Glutamatergic neuron (in vitro differentiated cells): ENCODE results near the gene SOWAHC. TPM values are rescaled to one million over a fixed set of nuclear protein-coding genes. Genes with fewer than 3 reads are reported as not detected.

Experiments used
- DNase-seq: peaks from one replicate; pipeline ENCODE4 v3.0.0; 2022
- H3K27ac Mint-ChIP-seq: one replicate; pipeline ENCODE4 v1.8.0; 2020; ENCODE audit warnings: mild to moderate bottlenecking, mixed read lengths, inconsistent platforms; ENCODE audit not compliant: unreplicated experiment
- H3K27me3 Mint-ChIP-seq: one replicate; pipeline ENCODE4 v1.8.0; 2020; ENCODE audit warnings: mild to moderate bottlenecking, moderate library complexity, mixed read lengths, inconsistent platforms; ENCODE audit not compliant: unreplicated experiment
- H3K36me3 Mint-ChIP-seq: one replicate; pipeline ENCODE4 v1.8.0; 2020; ENCODE audit warnings: mild to moderate bottlenecking, mixed read lengths, inconsistent platforms; ENCODE audit not compliant: unreplicated experiment
- H3K4me1 Mint-ChIP-seq: one replicate; pipeline ENCODE4 v1.8.0; 2020; ENCODE audit warnings: mild to moderate bottlenecking, low read depth, mixed read lengths, inconsistent platforms; ENCODE audit not compliant: unreplicated experiment
- H3K4me3 Mint-ChIP-seq: one replicate; pipeline ENCODE4 v1.8.0; 2020; ENCODE audit warnings: mild to moderate bottlenecking, mixed read lengths, inconsistent platforms; ENCODE audit not compliant: unreplicated experiment
- H3K9me3 Mint-ChIP-seq: one replicate; pipeline ENCODE4 v1.8.0; 2020; ENCODE audit warnings: mild to moderate bottlenecking, moderate library complexity, mixed read lengths, inconsistent platforms; ENCODE audit not compliant: unreplicated experiment
- total RNA-seq: library from RNA; stranded (reverse); fragmentation: NEBNext Ultra II Directional; extraction: Animal tissue kit (Norgen Biotek cat#: 25700); gene quantifications from one replicate; pipeline ENCODE4 v1.2.1, GENCODE V29; 2021; ENCODE audit not compliant: unreplicated experiment
- TF ChIP-seq, protein P1 (sequence below): fragments of 200-600 bp; sonication (generic); IDR thresholded peaks from one replicate; pipeline ENCODE4 v1.5.0; 2021; ENCODE audit not compliant: partially characterized antibody, unreplicated experiment

Gene SOWAHC
- total RNA-seq, 1 donor from 2014 or later, result 12.9 TPM

GRCh38 chr2:109647636-109648035 lies 33.5 kb downstream of the SOWAHC start:
- Mint-ChIP-seq H3K36me3 (no peaks in the 10 kb centered on the region), H3K4me1 (peaks cover 21% of the 10 kb centered on the region), H3K27me3 (no peaks in the 10 kb centered on the region), H3K27ac (no peak overlapping the region), H3K9me3 (peaks cover 1% of the 10 kb centered on the region), H3K4me3 (no peak overlapping the region)
- TF ChIP-seq, protein P1, sequence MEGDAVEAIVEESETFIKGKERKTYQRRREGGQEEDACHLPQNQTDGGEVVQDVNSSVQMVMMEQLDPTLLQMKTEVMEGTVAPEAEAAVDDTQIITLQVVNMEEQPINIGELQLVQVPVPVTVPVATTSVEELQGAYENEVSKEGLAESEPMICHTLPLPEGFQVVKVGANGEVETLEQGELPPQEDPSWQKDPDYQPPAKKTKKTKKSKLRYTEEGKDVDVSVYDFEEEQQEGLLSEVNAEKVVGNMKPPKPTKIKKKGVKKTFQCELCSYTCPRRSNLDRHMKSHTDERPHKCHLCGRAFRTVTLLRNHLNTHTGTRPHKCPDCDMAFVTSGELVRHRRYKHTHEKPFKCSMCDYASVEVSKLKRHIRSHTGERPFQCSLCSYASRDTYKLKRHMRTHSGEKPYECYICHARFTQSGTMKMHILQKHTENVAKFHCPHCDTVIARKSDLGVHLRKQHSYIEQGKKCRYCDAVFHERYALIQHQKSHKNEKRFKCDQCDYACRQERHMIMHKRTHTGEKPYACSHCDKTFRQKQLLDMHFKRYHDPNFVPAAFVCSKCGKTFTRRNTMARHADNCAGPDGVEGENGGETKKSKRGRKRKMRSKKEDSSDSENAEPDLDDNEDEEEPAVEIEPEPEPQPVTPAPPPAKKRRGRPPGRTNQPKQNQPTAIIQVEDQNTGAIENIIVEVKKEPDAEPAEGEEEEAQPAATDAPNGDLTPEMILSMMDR, result no peak
- DNase-seq, result no peak

DNA sequence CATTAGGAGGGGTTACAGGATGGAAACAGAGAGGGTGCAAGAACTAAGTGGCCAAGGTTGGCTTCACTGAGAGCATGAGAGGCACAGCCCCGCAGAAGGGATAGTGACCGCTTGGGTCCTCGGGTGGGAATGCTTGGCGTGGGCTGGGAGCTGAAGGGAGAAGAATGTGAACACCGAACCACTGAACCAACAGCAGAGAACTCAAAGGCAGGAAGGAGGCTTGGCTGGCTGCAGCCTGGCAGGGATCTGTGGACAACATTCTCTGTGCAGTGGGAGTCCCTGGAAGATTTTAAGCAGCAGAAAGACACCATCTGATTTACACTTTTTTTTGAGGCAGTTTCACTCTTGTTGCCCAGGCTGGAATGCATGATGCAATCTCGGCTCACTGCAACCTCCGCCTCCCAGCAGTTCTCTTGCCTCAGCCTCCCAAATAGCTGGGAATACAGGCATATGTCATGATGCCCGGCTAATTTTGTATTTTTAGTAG lies 33.9 kb downstream of the SOWAHC start:
- no peak overlapping the region for H3K27ac Mint-ChIP-seq
- H3K4me3 Mint-ChIP-seq, result no peak overlapping the region
- peaks cover 24% of the 10 kb centered on the region for H3K4me1 Mint-ChIP-seq
- peaks cover 1% of the 10 kb centered on the region for H3K9me3 Mint-ChIP-seq
- H3K36me3 Mint-ChIP-seq, result no peaks in the 10 kb centered on the region
- TF ChIP-seq, protein P1, result no peak
- no peak for DNase-seq
- no peaks in the 10 kb centered on the region for H3K27me3 Mint-ChIP-seq

GRCh38 chr2:109649736-109650695 lies 35.9 kb downstream of the SOWAHC start:
- DNase-seq, result no peak
- H3K4me3 Mint-ChIP-seq, result no peak overlapping the region
- no peaks in the 10 kb centered on the region for H3K27me3 Mint-ChIP-seq
- TF ChIP-seq, protein P1, result no peak
- H3K36me3 Mint-ChIP-seq, result no peaks in the 10 kb centered on the region
- H3K27ac Mint-ChIP-seq, result no peak overlapping the region
- H3K4me1 Mint-ChIP-seq, result peaks cover 18% of the 10 kb centered on the region
- H3K9me3 Mint-ChIP-seq, result peaks cover 1% of the 10 kb centered on the region

DNA sequence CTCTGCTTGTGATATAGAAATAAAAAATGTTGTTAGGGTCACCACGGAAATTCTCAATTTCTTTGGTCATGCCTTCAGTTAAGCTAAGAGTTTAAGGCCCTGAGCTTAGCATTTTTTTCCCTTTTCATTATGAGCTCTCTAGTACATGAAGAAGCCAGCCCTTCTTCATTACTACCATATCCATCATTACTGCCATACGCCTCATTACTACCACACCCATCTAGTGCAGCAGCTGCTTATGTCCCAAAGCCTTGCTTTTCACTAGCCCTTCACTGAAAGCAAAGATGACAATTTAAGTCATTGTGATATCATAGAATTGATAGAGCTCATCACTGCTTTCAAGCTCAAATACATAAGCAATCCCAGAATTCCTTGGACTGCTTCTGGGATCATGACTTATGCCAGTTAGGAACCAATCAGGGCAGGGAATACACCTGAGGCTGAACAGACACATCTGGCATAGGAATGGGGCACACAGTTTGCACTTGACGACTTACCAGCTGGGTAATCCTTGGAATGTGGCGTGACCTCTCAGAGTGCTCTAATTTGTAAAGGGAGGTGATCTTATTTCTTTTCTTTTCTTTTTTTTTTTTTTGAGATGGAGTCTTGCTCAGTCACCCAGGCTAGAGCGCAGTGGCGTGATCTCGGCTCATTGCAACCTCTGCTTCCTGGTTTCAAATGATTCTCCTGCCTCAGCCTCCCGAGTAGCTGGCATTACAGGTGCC lies 40.3 kb downstream of the SOWAHC start:
- Mint-ChIP-seq H3K9me3 (peaks cover 11% of the 10 kb centered on the region), H3K4me1 (peaks cover 22% of the 10 kb centered on the region), H3K27ac (no peak overlapping the region), H3K36me3 (no peaks in the 10 kb centered on the region), H3K4me3 (no peak overlapping the region), H3K27me3 (peaks cover 4% of the 10 kb centered on the region)
- TF ChIP-seq, protein P1, result no peak
- DNase-seq, result no peak
